SK-N-SH (cell line): ENCODE results near the gene CD300A. TPM values are rescaled to one million over a fixed set of nuclear protein-coding genes. Genes with fewer than 3 reads are reported as not detected.

Source experiments
- CTCF ChIA-PET: fragments of 300-600, 350-600 bp; formaldehyde crosslinking; extraction: SDS; loops from one replicate; lab custom pipeline; 2021; lab: Yijun Ruan, JAX
- POLR2A ChIA-PET: fragments of 350-600 bp; sonication (Branson Sonifier 250); formaldehyde crosslinking; extraction: SDS; loops from one replicate; lab custom pipeline; 2020; ENCODE audit warnings: antibody characterized with exemption, inconsistent platforms; lab: Yijun Ruan, JAX
- DNase-seq: peaks from one replicate; pipeline ENCODE4 v3.0.0; 2012
- H2AFZ ChIP-seq: fragments of 200-600 bp; sonication (generic); 2 replicates; pipeline ENCODE4 v1.8.1; 2016; ENCODE audit warnings: antibody characterized with exemption, mild to moderate bottlenecking, low read depth
- H3F3A ChIP-seq: fragments of 200-600 bp; sonication (generic); replicated peaks from 2 replicates; pipeline ENCODE3; 2016; ENCODE audit warnings: antibody characterized with exemption, mild to moderate bottlenecking; ENCODE audit not compliant: insufficient read depth
- H3K27ac ChIP-seq, 2 experiments: fragments of 200-500 bp in 1 of 2; fragments of 200-600 bp in 1 of 2; sonication (Bioruptor generic) in 1 of 2; sonication (generic), shearing (Covaris generic) in 1 of 2; 2 replicates each; pipeline versions ENCODE4 v1.5.1 to v1.6.1; 2014 to 2016; ENCODE audit warnings: low read depth in 2 of 2, inconsistent platforms in 1 of 2, low read length in 1 of 2, mild to moderate bottlenecking in 1 of 2, mixed read lengths in 1 of 2
- H3K27me3 ChIP-seq: fragments of 200-600 bp; sonication (generic), shearing (Covaris generic); 2 replicates; pipeline ENCODE4 v1.6.1; 2016; ENCODE audit warnings: mixed run types; ENCODE audit not compliant: insufficient read depth
- H3K36me3 ChIP-seq, 2 experiments: fragments of 200-500 bp in 1 of 2; fragments of 200-600 bp in 1 of 2; sonication (Bioruptor generic) in 1 of 2; sonication (generic) in 1 of 2; replicated peaks in 1 of 2; 2 replicates each; pipeline versions ENCODE3 to v1.5.1; 2014 to 2016; ENCODE audit warnings: low read length in 1 of 2, mild to moderate bottlenecking in 1 of 2; ENCODE audit not compliant: insufficient read depth in 2 of 2, control insufficient read depth in 1 of 2
- H3K4me1 ChIP-seq, 2 experiments: fragments of 200-500 bp in 1 of 2; fragments of 200-600 bp in 1 of 2; sonication (Bioruptor generic) in 1 of 2; sonication (generic), shearing (Covaris generic) in 1 of 2; 2 replicates each; pipeline versions ENCODE4 v1.5.1 to v1.6.1; 2014 to 2016; ENCODE audit warnings: low read depth in 1 of 2, low read length in 1 of 2, mixed run types in 1 of 2; ENCODE audit not compliant: insufficient read depth in 2 of 2, control insufficient read depth in 1 of 2
- H3K4me2 ChIP-seq: fragments of 200-600 bp; sonication (generic), shearing (Covaris generic); 2 replicates; pipeline ENCODE4 v1.6.1; 2017; ENCODE audit warnings: mixed run types
- H3K4me3 ChIP-seq, 2 experiments: fragments of 200-500 bp in 1 of 2; fragments of 200-600 bp in 1 of 2; sonication (Bioruptor generic) in 1 of 2; sonication (generic), shearing (Covaris generic) in 1 of 2; 2 replicates each; pipeline versions ENCODE4 v1.5.1 to v1.8.1; 2014 to 2016; ENCODE audit warnings: low read depth in 2 of 2, inconsistent platforms in 1 of 2, low read length in 1 of 2, mild to moderate bottlenecking in 1 of 2, mixed read lengths in 1 of 2, moderate library complexity in 1 of 2
- H3K79me2 ChIP-seq: fragments of 200-600 bp; sonication (generic); 2 replicates; pipeline ENCODE4 v1.8.1; 2017; ENCODE audit warnings: mild to moderate bottlenecking; ENCODE audit not compliant: insufficient read depth
- H3K9ac ChIP-seq: fragments of 200-600 bp; sonication (generic); 2 replicates; pipeline ENCODE4 v1.6.1; 2017; ENCODE audit warnings: mixed run types
- H3K9me2 ChIP-seq: fragments of 200-600 bp; sonication (generic); 2 replicates; pipeline ENCODE4 v1.6.1; 2017; ENCODE audit warnings: mixed run types
- H3K9me3 ChIP-seq: fragments of 200-600 bp; sonication (generic); 2 replicates; pipeline ENCODE4 v1.6.1; 2017; ENCODE audit warnings: mixed run types, mild to moderate bottlenecking, moderate library complexity
- H4K20me1 ChIP-seq: fragments of 200-600 bp; sonication (generic); 2 replicates; pipeline ENCODE4 v1.6.1; 2017; ENCODE audit warnings: mild to moderate bottlenecking, mixed run types; ENCODE audit not compliant: insufficient read depth
- CHD2 ChIP-seq: fragments of 150-350 bp; IDR thresholded peaks from 2 replicates; pipeline ENCODE4 v1.6.1; 2018; ENCODE audit warnings: low read length; ENCODE audit not compliant: partially characterized antibody
- CTCF ChIP-seq: fragments of 200-600 bp; sonication (generic); IDR thresholded peaks from 2 replicates; pipeline ENCODE4 v1.6.1; 2017; ENCODE audit warnings: antibody characterized with exemption, mild to moderate bottlenecking, moderate library complexity
- FOXM1 ChIP-seq: IDR thresholded peaks from 2 replicates; pipeline ENCODE4 v1.4.0; 2012; ENCODE audit warnings: low read depth, mild to moderate bottlenecking
- GABPA ChIP-seq: IDR thresholded peaks from 2 replicates; pipeline ENCODE4 v1.4.0; 2012; ENCODE audit warnings: low read depth, mild to moderate bottlenecking
- GATA2 ChIP-seq: sonication (generic); formaldehyde crosslinking; IDR thresholded peaks from 2 replicates; pipeline ENCODE4 v1.5.0; 2020; ENCODE audit warnings: mild to moderate bottlenecking, missing genetic modification reagents
- MAX ChIP-seq: IDR thresholded peaks from 2 replicates; pipeline ENCODE4 v1.4.0; 2012; ENCODE audit warnings: low read depth
- MEF2A ChIP-seq: IDR thresholded peaks from 2 replicates; pipeline ENCODE4 v1.4.0; 2012; ENCODE audit warnings: low read depth, borderline replicate concordance
- MXI1 ChIP-seq: IDR thresholded peaks from 2 replicates; pipeline ENCODE4 v1.6.1; 2012; ENCODE audit warnings: mild to moderate bottlenecking, low read depth, low read length, improper control_type of control experiment
- NFIC ChIP-seq: IDR thresholded peaks from 2 replicates; pipeline ENCODE4 v1.4.0; 2012; ENCODE audit warnings: borderline replicate concordance
- PBX3 ChIP-seq: IDR thresholded peaks from 2 replicates; pipeline ENCODE4; 2012
- POLR2AphosphoS5 ChIP-seq: IDR thresholded peaks from 2 replicates; pipeline ENCODE4 v1.6.1; 2012; ENCODE audit warnings: low read depth, low read length
- RAD21 ChIP-seq: IDR thresholded peaks from 2 replicates; pipeline ENCODE4 v1.6.1; 2012; ENCODE audit warnings: mild to moderate bottlenecking, low read length
- RCOR1 ChIP-seq: fragments of 150-350 bp; IDR thresholded peaks from 2 replicates; pipeline ENCODE4 v1.6.1; 2017; ENCODE audit warnings: antibody characterized with exemption, low read length
- REST ChIP-seq: IDR thresholded peaks from 2 replicates; pipeline ENCODE4 v1.6.1; 2012; ENCODE audit warnings: mild to moderate bottlenecking, low read depth, low read length, moderate library complexity
- RXRA ChIP-seq: IDR thresholded peaks from 2 replicates; pipeline ENCODE4 v1.4.0; 2012; ENCODE audit warnings: low read depth, mild to moderate bottlenecking, borderline replicate concordance
- TCF12 ChIP-seq: IDR thresholded peaks from 2 replicates; pipeline ENCODE4 v1.4.0; 2012
- TEAD4 ChIP-seq: IDR thresholded peaks from 2 replicates; pipeline ENCODE4 v1.4.0; 2012; ENCODE audit warnings: mild to moderate bottlenecking, borderline replicate concordance; ENCODE audit not compliant: insufficient read depth
- USF1 ChIP-seq: IDR thresholded peaks from 2 replicates; pipeline ENCODE4 v1.4.0; 2012; ENCODE audit warnings: low read depth, borderline replicate concordance
- USF2 ChIP-seq: fragments of 150-350 bp; IDR thresholded peaks from 2 replicates; pipeline ENCODE4 v1.6.1; 2017; ENCODE audit warnings: antibody characterized with exemption, low read length, low read depth, borderline replicate concordance
- YY1 ChIP-seq: IDR thresholded peaks from 2 replicates; pipeline ENCODE4 v1.4.0; 2012; ENCODE audit warnings: low read depth, mild to moderate bottlenecking
- WGBS: methylation state at CpG from one replicate; pipeline ENCODE4 v1.1.6; 2017; ENCODE audit warnings: low lambda C conversion rate; 5-methylcytosine and 5-hydroxymethylcytosine counted together
- polyA plus RNA-seq, 3 experiments: library from polyadenylated mRNA; depleted of rRNA; stranded (reverse); fragments of >200 nt; gene quantifications; 2 replicates each; pipeline ENCODE4 v1.2.3, GENCODE V29; 2012

CD300A gene
- polyA plus RNA-seq, 1 of the 3 experiments (the other 2 are of a cell fraction), result not detected

GRCh38 chr17:74471341-74471740 lies 4.9 kb downstream of the CD300A start:
- no peaks in the 10 kb centered on the region for H3K9me2 ChIP-seq
- no peak overlapping the region for H2AFZ ChIP-seq
- H3K27me3 ChIP-seq, result no peaks in the 10 kb centered on the region
- no peaks in the 10 kb centered on the region for H3K36me3 ChIP-seq
- H3K9me3 ChIP-seq, result no peaks in the 10 kb centered on the region
- H3K79me2 ChIP-seq, result no peaks in the 10 kb centered on the region
- H3K4me3 ChIP-seq, result no peak overlapping the region
- H4K20me1 ChIP-seq, result no peaks in the 10 kb centered on the region
- TF ChIP-seq YY1 (no peak), TCF12 (no peak), USF2 (no peak), FOXM1 (no peak), TEAD4 (no peak), GATA2 (no peak), RXRA (no peak), MAX (no peak), REST (no peak), GABPA (no peak), RAD21 (no peak)
- DNase-seq, result no peak
- ChIA-PET CTCF (interaction anchor here (0.7 to 15.8 kb wide), 11 partner anchors 15 to 131 kb away, joined by 3 to 122 read pairs (median 5); partner anchors contain the start of gene GPR142), POLR2A (no interaction called here)
- H3K27ac ChIP-seq, result no peak overlapping the region
- H3K9ac ChIP-seq, result no peak overlapping the region
- H3K4me2 ChIP-seq, result no peak overlapping the region
- H3F3A ChIP-seq, result no peaks in the 10 kb centered on the region
- WGBS, result 27% methylated on average over 3 of the region's 3 CpGs
- no peaks in the 10 kb centered on the region for H3K4me1 ChIP-seq

- Histone ChIP-seq H3K9me3 (no peaks in the 10 kb centered on the region), H4K20me1 (no peaks in the 10 kb centered on the region), H2AFZ (no peak overlapping the region), H3K9ac (no peak overlapping the region), H3K79me2 (no peaks in the 10 kb centered on the region), H3K9me2 (no peaks in the 10 kb centered on the region), H3K4me3 (no peak overlapping the region), H3K27ac (no peak overlapping the region), H3K27me3 (no peaks in the 10 kb centered on the region), H3K4me2 (no peak overlapping the region), H3F3A (no peaks in the 10 kb centered on the region), H3K36me3 (no peaks in the 10 kb centered on the region), H3K4me1 (no peaks in the 10 kb centered on the region)
- DNase-seq, result no peak
- 15% methylated on average over 4 of the region's 4 CpGs for WGBS
- POLR2A ChIA-PET, result no interaction called here
- CTCF ChIA-PET, result interaction anchor here (1.0 to 15.8 kb wide), 8 partner anchors 9 to 104 kb away, joined by 3 to 122 read pairs (median 8); partner anchors contain the start of gene GPR142
- TF ChIP-seq NFIC (no peak), FOXM1 (no peak), RXRA (no peak), PBX3 (no peak), USF1 (no peak), POLR2AphosphoS5 (no peak), MEF2A (no peak), RCOR1 (no peak), MXI1 (no peak), CHD2 (no peak), RAD21 (no peak), CTCF (no peak), YY1 (no peak), MAX (no peak)
These were observed 6.5 kb downstream of the CD300A start for GRCh38 chr17:74472890-74473289.
